Nephron (organoid): ENCODE measurements around the gene FOXO3.
A peak's percentile ranks its signal among the peaks of the same experiment; 100 is the strongest.
"Not testable (repeated sequence)": the region's sequence is repeated elsewhere in the genome, so short reads cannot be mapped to it uniquely, and the experiment has no call there.

ENCODE experiments used
- H3K27ac Mint-ChIP-seq, 3 experiments: 2 replicates each; pipeline ENCODE4 v1.8.0; 2020; ENCODE audit warnings: mixed read lengths in 3 of 3, mild to moderate bottlenecking in 2 of 3, moderate library complexity in 1 of 3
- H3K27me3 Mint-ChIP-seq: 2 replicates; pipeline ENCODE4 v1.8.0; 2021; ENCODE audit warnings: low read depth, mild to moderate bottlenecking, moderate library complexity, mixed read lengths
- H3K36me3 Mint-ChIP-seq: 2 replicates; pipeline ENCODE4 v1.8.0; 2020; ENCODE audit warnings: low read depth, mixed read lengths
- H3K4me1 Mint-ChIP-seq: 2 replicates; pipeline ENCODE4 v1.8.0; 2020; ENCODE audit warnings: mixed read lengths
- H3K4me3 Mint-ChIP-seq, 3 experiments: 2 replicates each; pipeline ENCODE4 v1.8.0; 2020; ENCODE audit warnings: mild to moderate bottlenecking in 3 of 3, mixed read lengths in 3 of 3, moderate library complexity in 2 of 3
- H3K9me3 Mint-ChIP-seq: 2 replicates; pipeline ENCODE4 v1.8.0; 2020; ENCODE audit warnings: mixed read lengths
- CTCF ChIP-seq, 3 experiments: fragments of 200-600 bp; sonication (generic); IDR thresholded peaks; one replicate each; pipeline ENCODE4 v1.5.0; 2021; ENCODE audit warnings: antibody characterized with exemption in 3 of 3; ENCODE audit not compliant: unreplicated experiment in 3 of 3

Gene FOXO3

GRCh38 chr6:108526739-108527174 is 34.0 kb upstream of the FOXO3 start:
- Mint-ChIP-seq H3K36me3 (no peaks in the 10 kb centered on the region), H3K27ac (no peak overlapping the region), H3K4me3 (no peak overlapping the region), H3K9me3 (no peaks in the 10 kb centered on the region), H3K27me3 (no peaks in the 10 kb centered on the region), H3K4me1 (peaks cover 14% of the 10 kb centered on the region)
- peak; percentile 81 to 83 (median 81) for TF ChIP-seq CTCF (IDR thresholded peaks at IDR 0.05; ENCODE audit: unreplicated experiment in 3 of 3)

DNA sequence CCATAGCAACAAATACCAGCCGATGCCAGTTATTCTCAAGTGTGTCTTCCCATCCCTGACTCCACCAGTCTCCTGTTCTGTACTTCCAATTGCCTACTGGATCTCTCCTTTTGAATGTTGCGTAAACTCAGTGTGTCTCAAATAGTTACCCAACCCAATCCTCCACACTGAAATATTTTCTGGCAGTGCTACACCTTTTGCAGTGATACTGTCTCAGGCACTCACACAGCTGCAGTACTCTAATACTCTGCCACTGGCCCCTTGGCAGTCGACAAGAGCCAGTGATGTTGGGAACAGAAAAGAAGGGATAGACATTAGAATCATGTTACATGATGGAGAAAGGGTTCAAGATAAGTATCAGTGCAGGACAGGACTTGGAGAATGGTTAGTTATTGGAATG is 31.8 kb upstream of the FOXO3 start:
- Mint-ChIP-seq H3K9me3 (no peaks in the 10 kb centered on the region), H3K27ac (no peak overlapping the region), H3K27me3 (no peaks in the 10 kb centered on the region), H3K36me3 (no peaks in the 10 kb centered on the region), H3K4me1 (peaks cover 6% of the 10 kb centered on the region), H3K4me3 (no peak overlapping the region)
- no peak for TF ChIP-seq CTCF (IDR thresholded peaks at IDR 0.05; ENCODE audit: unreplicated experiment in 3 of 3)

GRCh38 chr6:108531332-108531731 is 29.4 kb upstream of the FOXO3 start:
- Mint-ChIP-seq H3K4me1 (no peaks in the 10 kb centered on the region), H3K27me3 (peaks cover 4% of the 10 kb centered on the region), H3K27ac (no peak overlapping the region), H3K36me3 (no peaks in the 10 kb centered on the region), H3K9me3 (no peaks in the 10 kb centered on the region), H3K4me3 (no peak overlapping the region)
- no peak for TF ChIP-seq CTCF (IDR thresholded peaks at IDR 0.05; ENCODE audit: unreplicated experiment in 3 of 3)

DNA sequence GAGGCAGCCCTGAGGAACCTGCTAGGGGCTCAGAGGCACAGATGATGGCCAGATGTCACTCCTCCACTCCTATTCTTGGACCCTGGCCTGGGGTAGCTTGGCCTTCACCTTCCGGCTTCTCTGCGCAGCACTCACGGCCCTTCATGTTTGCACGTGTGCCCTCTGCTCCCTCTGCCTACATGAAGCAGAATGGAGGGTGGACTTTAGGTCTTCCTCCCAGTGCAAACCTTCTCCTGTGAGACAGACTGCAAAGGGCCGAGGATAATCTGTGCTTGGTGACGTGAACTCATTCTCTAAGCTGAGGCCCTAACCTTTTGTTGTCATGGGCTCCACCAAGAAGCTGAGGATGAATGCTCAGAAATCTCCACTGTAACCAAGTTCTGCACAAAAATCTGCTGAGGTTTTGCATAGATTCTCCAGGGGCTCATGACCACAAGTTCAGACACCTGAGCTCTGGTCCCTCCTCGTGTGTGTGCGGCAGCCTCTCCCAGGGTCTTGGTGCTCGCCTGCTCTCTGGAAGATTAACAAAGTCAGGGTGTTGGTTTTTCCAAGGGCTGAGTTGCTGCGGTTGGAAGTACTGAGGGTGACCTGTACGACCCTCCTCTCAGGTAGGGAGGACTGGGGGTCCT is 25.5 kb upstream of the FOXO3 start:
- no peak overlapping the region for H3K27ac Mint-ChIP-seq
- H3K27me3 Mint-ChIP-seq: peaks cover 12% of the 10 kb centered on the region
- H3K4me3 Mint-ChIP-seq: no peak overlapping the region
- no peak for TF ChIP-seq CTCF (IDR thresholded peaks at IDR 0.05; ENCODE audit: unreplicated experiment in 3 of 3)
- H3K36me3 Mint-ChIP-seq: no peaks in the 10 kb centered on the region
- H3K9me3 Mint-ChIP-seq: no peaks in the 10 kb centered on the region
- no peaks in the 10 kb centered on the region for H3K4me1 Mint-ChIP-seq

- not testable (repeated sequence) for H3K4me3 Mint-ChIP-seq, H3K36me3 Mint-ChIP-seq, H3K4me1 Mint-ChIP-seq
Measured at GRCh38 chr6:108535920-108536535, 24.7 kb upstream of the FOXO3 start.

GRCh38 chr6:108541843-108542759 is 18.6 kb upstream of the FOXO3 start:
- Mint-ChIP-seq H3K4me3 (no peak overlapping the region), H3K4me1 (no peaks in the 10 kb centered on the region), H3K9me3 (no peaks in the 10 kb centered on the region), H3K36me3 (no peaks in the 10 kb centered on the region), H3K27me3 (peaks cover 15% of the 10 kb centered on the region), H3K27ac (no peak overlapping the region)
- TF ChIP-seq CTCF (IDR thresholded peaks at IDR 0.05; ENCODE audit: unreplicated experiment in 3 of 3): peak; percentile 82 to 92 (median 89)

More at GRCh38 chr6:108535920-108536535, 24.7 kb upstream of the FOXO3 start:
- not testable (repeated sequence) for H3K27ac Mint-ChIP-seq, H3K9me3 Mint-ChIP-seq
- peaks cover 12% of the 10 kb centered on the region for H3K27me3 Mint-ChIP-seq
